ENCODE results near the gene ZNF579. TPM values are rescaled to one million over a fixed set of nuclear protein-coding genes. Genes with fewer than 3 reads are reported as not detected.

Gene ZNF579, protein sequence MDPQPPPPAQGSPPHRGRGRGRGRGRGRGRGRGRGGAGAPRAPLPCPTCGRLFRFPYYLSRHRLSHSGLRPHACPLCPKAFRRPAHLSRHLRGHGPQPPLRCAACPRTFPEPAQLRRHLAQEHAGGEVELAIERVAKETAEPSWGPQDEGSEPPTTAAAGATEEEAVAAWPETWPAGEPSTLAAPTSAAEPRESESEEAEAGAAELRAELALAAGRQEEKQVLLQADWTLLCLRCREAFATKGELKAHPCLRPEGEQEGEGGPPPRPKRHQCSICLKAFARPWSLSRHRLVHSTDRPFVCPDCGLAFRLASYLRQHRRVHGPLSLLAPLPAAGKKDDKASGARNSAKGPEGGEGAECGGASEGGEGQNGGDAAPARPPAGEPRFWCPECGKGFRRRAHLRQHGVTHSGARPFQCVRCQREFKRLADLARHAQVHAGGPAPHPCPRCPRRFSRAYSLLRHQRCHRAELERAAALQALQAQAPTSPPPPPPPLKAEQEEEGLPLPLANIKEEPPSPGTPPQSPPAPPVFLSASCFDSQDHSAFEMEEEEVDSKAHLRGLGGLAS
- 0.36 and 0.48 TPM in 2 replicates for polyA plus RNA-seq

GRCh38 chr19:55580628-55581144, at the start of gene ZNF579:
ZNF579 (minus strand) TSS chr19:55580848; CDS start chr19:55579639, 1,209 bp downstream.

DNA sequence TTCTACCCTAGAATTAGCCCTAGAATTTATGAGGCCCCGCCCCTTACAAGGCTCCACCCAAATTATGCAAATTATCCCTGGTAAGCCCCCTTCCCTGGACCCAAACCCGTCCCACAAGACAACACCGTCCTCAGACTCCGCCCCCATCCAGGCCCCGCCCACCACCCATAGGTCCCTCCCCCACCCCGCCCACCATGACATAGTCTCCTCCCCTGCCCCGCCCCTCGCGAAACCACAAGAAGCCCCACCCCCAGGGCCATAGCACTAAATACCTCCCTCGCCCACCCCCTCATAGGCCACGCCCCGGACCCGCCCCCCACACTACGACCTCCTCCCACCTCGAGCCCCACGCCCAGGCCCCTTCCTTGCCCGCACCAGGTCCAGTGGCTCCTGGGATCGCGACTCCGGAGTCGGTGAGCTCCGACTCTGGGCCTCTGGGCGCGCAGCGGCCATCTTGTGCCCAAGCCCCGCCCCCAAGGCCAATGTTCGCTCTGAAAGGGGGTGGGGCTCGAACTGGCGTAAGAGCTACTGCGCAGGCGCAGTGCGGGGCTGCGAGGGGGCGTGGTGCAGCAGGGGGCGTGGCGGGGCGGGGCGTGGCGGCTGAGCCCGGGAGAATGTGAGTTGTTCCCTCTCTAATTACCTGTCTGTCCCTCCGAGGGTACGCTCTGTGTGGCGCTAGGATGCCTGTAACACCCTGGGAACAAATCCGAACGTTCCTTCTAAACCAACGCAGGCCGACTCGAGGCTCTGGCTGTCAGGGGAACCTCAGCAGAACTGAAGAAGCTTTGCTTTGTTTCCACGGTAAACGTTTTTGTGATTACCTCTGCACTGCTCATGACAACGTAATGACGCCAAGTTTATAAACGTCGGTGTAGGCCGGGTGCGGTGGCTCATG, 43.7 kb upstream of the ZNF579 start, which contains the start of gene ZNF784:
Gene ZNF784, minus strand, starts transcription at position 458 of the 895 bp plus-strand sequence. Its CDS starts 5 bp downstream, at position 453.

GRCh38 chr19:55605637-55606470, 25.2 kb upstream of the ZNF579 start, which contains the start of gene ZNF865:
ZNF865 (plus strand) TSS chr19:55605647; CDS start chr19:55613619, 7,972 bp downstream.

GRCh38 chr19:55599842-55600661, 19.4 kb upstream of the ZNF579 start, which contains the start of gene ZNF524:
ZNF524 (plus strand) TSS chr19:55600288; CDS start chr19:55602113, 1,825 bp downstream.

DNA sequence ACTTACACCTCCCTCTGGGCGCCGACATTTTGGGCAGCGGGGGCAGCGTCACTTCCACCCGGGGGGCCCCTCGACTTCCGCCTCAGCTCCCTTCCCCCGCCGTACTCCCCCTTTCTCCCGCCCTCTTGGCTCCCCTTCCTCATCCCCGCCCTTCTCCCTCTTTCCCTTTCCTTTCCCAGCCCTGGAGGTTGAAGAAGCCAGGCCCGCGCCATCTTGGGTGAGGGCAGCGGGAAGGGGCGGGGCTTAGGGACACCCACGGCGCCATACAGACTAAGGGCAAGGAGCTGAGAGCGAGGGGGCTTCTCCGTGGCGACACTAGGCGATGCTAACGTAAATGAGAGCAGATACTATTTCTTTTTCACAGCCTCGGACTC, 18.8 kb upstream of the ZNF579 start, which contains the start of gene FIZ1:
Gene FIZ1, minus strand, starts transcription at position 50 of the 374 bp plus-strand sequence. CDS start 1,652 bp downstream, outside the sequence.

DNA sequence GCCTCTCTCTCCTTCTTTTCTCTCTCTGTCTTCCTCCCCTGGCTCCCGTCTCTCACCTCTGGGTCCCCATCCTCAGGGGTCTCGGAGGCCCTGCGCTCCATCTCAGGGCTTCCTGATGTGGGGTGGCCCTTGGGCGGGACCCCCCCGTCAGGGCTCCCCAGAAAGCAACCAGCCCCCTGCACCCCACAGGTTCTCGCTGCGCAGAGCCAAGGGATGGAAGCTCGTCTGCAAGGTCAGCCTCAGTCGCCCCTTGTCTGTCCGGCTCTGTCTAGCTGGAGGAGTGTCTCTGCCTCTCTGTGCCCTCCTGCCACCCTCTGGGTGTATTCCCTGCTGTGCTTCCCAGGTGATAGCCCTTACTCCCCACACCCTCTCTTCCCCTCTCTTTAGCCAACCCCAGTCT, 35.2 kb downstream of the ZNF579 start, which contains the start of gene SBK3:
Gene SBK3, minus strand, starts transcription at position 101 of the 400 bp plus-strand sequence. Its CDS starts 0 bp downstream, at position 101.

DNA sequence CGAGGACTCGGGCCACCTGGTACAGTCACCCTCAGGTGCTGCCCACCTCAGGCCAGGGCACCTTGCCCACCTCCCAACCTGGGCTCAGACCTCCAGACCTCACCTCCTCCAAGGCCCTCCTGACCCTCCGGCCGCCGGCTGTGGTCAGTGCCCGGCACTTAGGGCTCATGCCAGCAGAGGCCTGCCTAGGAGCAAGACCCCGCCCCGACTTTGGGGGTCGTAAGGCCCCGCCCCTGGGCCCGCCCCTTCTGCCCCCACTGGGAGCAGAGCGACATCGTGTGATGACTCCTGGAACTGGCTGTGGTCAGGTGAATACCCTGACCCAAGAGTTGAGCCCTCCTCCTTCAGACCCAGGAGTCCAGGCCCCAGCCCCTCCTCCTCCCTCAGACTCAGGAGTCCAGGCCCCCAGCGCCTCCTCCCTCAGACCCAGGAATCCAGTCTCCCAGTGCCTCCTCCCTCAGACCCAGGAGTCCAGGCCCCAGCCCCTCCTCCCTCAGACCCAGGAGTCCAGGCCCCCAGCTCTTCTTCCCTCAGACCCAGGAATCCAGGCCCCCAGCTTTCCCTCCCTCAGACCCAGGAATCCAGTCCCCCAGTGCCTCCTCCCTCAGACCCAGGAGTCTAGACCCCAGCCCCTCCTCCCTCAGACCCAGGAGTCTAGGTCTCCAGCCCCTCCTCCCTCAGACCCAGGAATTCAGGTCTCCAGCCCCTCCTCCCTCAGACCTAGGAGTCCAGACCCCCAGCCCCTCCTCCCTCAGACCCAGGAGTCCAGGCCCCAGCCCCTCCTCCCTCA, 43.5 kb downstream of the ZNF579 start, which contains the start of gene SBK2:
Gene SBK2, minus strand, starts transcription at position 183 of the 790 bp plus-strand sequence. CDS start 839 bp downstream, outside the sequence.

Other genes with a start within 250 kb of the ZNF579 start
- 0.77 TPM in 1 of 2 replicates, not detected in the other for gene KMT5C, start 241.0 kb downstream of the ZNF579 start, polyA plus RNA-seq
- gene COX6B2, start 226.1 kb downstream of the ZNF579 start, polyA plus RNA-seq, result not detected in 2 replicates
- gene GARIN5B, start 217.6 kb downstream of the ZNF579 start, polyA plus RNA-seq, result not detected in 2 replicates
- gene IL11, start 210.4 kb downstream of the ZNF579 start, polyA plus RNA-seq, result not detected in 2 replicates
- gene TMEM190, start 204.0 kb downstream of the ZNF579 start, polyA plus RNA-seq, result not detected in 2 replicates
- gene TMEM238, start 196.6 kb downstream of the ZNF579 start, polyA plus RNA-seq, result not detected in 2 replicates
- 339 and 376 TPM in 2 replicates for gene RPL28, start 194.9 kb downstream of the ZNF579 start, polyA plus RNA-seq
- 1.3 and 1.6 TPM in 2 replicates for gene UBE2S, start 173.1 kb downstream of the ZNF579 start, polyA plus RNA-seq
- gene SHISA7, start 137.5 kb downstream of the ZNF579 start, polyA plus RNA-seq, result 0.62 TPM in 1 of 2 replicates, not detected in the other
- 0.93 and 1.2 TPM in 2 replicates for gene ISOC2, start 119.2 kb downstream of the ZNF579 start, polyA plus RNA-seq
- gene C19orf85, start 116.1 kb downstream of the ZNF579 start, polyA plus RNA-seq, result not detected in 2 replicates
- not detected in 2 replicates for gene ZNF628, start 104.2 kb downstream of the ZNF579 start, polyA plus RNA-seq
- 26.9 and 43.3 TPM in 2 replicates for gene NAT14, start 95.7 kb downstream of the ZNF579 start, polyA plus RNA-seq
- gene SSC5D, start 92.4 kb downstream of the ZNF579 start, polyA plus RNA-seq, result 0.05 TPM in 1 of 2 replicates, not detected in the other
- not detected in 2 replicates for gene SBK2, start 43.7 kb downstream of the ZNF579 start, polyA plus RNA-seq
- gene SBK3, start 35.3 kb downstream of the ZNF579 start, polyA plus RNA-seq, result not detected in 2 replicates
- 1.7 and 4.2 TPM in 2 replicates for gene FIZ1, start 18.7 kb upstream of the ZNF579 start, polyA plus RNA-seq
- gene ZNF524, start 19.4 kb upstream of the ZNF579 start, polyA plus RNA-seq, result 0.36 TPM in 1 of 2 replicates, not detected in the other
- 0.22 TPM in 1 of 2 replicates, not detected in the other for gene ZNF865, start 24.8 kb upstream of the ZNF579 start, polyA plus RNA-seq
- gene ZNF784, start 43.7 kb upstream of the ZNF579 start, polyA plus RNA-seq, result 0.16 and 0.27 TPM in 2 replicates
- 8.2 and 11.4 TPM in 2 replicates for gene ZNF580, start 60.2 kb upstream of the ZNF579 start, polyA plus RNA-seq
- 0.74 and 4.1 TPM in 2 replicates for gene ZNF581, start 62.8 kb upstream of the ZNF579 start, polyA plus RNA-seq
- gene CCDC106, start 67.4 kb upstream of the ZNF579 start, polyA plus RNA-seq, result 0.35 and 0.67 TPM in 2 replicates
- gene U2AF2, start 74.2 kb upstream of the ZNF579 start, polyA plus RNA-seq, result 2.8 and 3.7 TPM in 2 replicates
- 1.3 and 1.4 TPM in 2 replicates for gene EPN1, start 94.4 kb upstream of the ZNF579 start, polyA plus RNA-seq
- gene NLRP9, start 157.6 kb upstream of the ZNF579 start, polyA plus RNA-seq, result not detected in 2 replicates
- not detected in 2 replicates for gene RFPL4A, start 178.2 kb upstream of the ZNF579 start, polyA plus RNA-seq
- gene RFPL4AL1, start 188.3 kb upstream of the ZNF579 start, polyA plus RNA-seq, result not detected in 2 replicates